ENCODE measurements around the gene PIH1D1. TPM values are rescaled to one million over a fixed set of nuclear protein-coding genes. Genes with fewer than 3 reads are reported as not detected.

Gene PIH1D1
- total and polyA plus RNA-seq, 2 experiments from 2014 or later = 103 to 164 TPM

DNA sequence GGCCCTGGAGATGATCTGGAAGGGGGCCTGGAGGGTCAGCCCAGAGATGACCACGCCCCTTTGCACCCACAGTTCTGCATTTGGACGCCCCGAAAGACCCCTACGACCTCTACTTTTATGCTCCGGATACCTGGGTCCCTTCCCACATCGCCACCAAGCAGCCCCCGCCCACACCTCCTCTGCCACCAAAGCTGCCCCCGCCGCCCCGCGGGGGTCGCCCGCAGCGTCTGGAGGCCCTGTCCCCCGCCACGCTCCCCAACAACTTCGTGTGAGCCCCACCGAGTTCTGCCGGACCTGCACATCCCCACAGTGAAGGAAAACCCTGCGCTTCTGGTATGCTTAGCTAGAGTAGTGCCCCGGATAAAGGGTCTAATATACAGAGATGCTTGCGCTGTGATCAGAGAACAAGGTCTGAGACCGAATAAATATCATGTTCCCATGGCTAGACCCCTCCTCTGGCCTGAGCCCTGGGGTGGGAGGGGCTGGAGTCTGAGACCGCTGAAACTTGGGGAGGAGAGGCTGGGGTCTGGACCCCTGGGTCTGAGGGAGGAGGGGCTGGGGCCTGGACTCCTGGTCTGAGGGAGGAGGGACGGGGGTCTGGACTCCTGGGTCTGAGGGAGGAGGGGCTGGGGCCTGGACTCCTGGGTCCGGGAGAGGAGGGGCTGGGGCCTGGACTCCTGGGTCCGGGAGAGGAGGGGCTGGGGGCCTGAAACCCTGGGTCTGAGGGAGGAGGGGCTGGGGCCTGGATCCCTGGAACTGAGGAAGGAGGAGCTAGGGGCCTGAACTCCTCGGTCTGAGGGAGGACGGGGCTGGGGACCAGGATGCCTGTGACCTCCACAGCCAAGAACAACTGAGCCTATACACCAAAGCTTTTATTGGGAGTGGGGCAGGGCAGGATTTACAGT is 22.8 kb downstream of the PIH1D1 start (continued):
- TF ChIP-seq, protein P1, sequence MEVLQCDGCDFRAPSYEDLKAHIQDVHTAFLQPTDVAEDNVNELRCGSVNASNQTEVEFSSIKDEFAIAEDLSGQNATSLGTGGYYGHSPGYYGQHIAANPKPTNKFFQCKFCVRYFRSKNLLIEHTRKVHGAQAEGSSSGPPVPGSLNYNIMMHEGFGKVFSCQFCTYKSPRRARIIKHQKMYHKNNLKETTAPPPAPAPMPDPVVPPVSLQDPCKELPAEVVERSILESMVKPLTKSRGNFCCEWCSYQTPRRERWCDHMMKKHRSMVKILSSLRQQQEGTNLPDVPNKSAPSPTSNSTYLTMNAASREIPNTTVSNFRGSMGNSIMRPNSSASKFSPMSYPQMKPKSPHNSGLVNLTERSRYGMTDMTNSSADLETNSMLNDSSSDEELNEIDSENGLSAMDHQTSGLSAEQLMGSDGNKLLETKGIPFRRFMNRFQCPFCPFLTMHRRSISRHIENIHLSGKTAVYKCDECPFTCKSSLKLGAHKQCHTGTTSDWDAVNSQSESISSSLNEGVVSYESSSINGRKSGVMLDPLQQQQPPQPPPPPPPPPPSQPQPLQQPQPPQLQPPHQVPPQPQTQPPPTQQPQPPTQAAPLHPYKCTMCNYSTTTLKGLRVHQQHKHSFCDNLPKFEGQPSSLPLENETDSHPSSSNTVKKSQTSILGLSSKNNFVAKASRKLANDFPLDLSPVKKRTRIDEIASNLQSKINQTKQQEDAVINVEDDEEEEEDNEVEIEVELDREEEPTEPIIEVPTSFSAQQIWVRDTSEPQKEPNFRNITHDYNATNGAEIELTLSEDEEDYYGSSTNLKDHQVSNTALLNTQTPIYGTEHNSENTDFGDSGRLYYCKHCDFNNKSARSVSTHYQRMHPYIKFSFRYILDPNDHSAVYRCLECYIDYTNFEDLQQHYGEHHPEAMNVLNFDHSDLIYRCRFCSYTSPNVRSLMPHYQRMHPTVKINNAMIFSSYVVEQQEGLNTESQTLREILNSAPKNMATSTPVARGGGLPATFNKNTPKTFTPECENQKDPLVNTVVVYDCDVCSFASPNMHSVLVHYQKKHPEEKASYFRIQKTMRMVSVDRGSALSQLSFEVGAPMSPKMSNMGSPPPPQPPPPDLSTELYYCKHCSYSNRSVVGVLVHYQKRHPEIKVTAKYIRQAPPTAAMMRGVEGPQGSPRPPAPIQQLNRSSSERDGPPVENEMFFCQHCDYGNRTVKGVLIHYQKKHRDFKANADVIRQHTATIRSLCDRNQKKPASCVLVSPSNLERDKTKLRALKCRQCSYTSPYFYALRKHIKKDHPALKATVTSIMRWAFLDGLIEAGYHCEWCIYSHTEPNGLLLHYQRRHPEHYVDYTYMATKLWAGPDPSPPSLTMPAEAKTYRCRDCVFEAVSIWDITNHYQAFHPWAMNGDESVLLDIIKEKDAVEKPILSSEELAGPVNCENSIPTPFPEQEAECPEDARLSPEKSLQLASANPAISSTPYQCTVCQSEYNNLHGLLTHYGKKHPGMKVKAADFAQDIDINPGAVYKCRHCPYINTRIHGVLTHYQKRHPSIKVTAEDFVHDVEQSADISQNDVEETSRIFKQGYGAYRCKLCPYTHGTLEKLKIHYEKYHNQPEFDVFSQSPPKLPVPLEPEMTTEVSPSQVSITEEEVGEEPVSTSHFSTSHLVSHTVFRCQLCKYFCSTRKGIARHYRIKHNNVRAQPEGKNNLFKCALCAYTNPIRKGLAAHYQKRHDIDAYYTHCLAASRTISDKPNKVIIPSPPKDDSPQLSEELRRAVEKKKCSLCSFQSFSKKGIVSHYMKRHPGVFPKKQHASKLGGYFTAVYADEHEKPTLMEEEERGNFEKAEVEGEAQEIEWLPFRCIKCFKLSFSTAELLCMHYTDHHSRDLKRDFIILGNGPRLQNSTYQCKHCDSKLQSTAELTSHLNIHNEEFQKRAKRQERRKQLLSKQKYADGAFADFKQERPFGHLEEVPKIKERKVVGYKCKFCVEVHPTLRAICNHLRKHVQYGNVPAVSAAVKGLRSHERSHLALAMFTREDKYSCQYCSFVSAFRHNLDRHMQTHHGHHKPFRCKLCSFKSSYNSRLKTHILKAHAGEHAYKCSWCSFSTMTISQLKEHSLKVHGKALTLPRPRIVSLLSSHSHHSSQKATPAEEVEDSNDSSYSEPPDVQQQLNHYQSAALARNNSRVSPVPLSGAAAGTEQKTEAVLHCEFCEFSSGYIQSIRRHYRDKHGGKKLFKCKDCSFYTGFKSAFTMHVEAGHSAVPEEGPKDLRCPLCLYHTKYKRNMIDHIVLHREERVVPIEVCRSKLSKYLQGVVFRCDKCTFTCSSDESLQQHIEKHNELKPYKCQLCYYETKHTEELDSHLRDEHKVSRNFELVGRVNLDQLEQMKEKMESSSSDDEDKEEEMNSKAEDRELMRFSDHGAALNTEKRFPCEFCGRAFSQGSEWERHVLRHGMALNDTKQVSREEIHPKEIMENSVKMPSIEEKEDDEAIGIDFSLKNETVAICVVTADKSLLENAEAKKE (CRISPR knock-in tag; IDR thresholded peaks at IDR 0.05) = no peak
- no peak for TF ChIP-seq REST (IDR thresholded peaks at IDR 0.05; ENCODE audit: unreplicated experiment)
- no peak for TF ChIP-seq ZNF331 (CRISPR knock-in tag; IDR thresholded peaks at IDR 0.05; ENCODE audit: low read depth)
- no peak for TF ChIP-seq ZNF114 (CRISPR knock-in tag; IDR thresholded peaks at IDR 0.05)
- TF ChIP-seq, protein P2, sequence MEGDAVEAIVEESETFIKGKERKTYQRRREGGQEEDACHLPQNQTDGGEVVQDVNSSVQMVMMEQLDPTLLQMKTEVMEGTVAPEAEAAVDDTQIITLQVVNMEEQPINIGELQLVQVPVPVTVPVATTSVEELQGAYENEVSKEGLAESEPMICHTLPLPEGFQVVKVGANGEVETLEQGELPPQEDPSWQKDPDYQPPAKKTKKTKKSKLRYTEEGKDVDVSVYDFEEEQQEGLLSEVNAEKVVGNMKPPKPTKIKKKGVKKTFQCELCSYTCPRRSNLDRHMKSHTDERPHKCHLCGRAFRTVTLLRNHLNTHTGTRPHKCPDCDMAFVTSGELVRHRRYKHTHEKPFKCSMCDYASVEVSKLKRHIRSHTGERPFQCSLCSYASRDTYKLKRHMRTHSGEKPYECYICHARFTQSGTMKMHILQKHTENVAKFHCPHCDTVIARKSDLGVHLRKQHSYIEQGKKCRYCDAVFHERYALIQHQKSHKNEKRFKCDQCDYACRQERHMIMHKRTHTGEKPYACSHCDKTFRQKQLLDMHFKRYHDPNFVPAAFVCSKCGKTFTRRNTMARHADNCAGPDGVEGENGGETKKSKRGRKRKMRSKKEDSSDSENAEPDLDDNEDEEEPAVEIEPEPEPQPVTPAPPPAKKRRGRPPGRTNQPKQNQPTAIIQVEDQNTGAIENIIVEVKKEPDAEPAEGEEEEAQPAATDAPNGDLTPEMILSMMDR (conservative IDR thresholded peaks at IDR 0.05; ENCODE audit: low read depth in 2 of 2) = no peak
- no peak for TF ChIP-seq NANOG (IDR thresholded peaks at IDR 0.05; ENCODE audit: borderline replicate concordance)

Data from GM23338 (cell line).